Measurements from ENCODE around the gene SLC19A1.

SLC19A1 gene

GRCh38 chr21:45555251-45555556, 13.0 kb upstream of the SLC19A1 start:
- DNase-seq (ENCODE audit: insufficient read length) (no peak), FAIRE-seq (no peak)
- TF ChIP-seq TAF1 (IDR thresholded peaks at IDR 0.05; ENCODE audit: borderline replicate concordance, low read depth, low read length), result no peak
- no peak for TF ChIP-seq POLR2AphosphoS5 (IDR thresholded peaks at IDR 0.05; ENCODE audit: low read depth, low read length)
- no peak for TF ChIP-seq POLR2A (IDR thresholded peaks at IDR 0.05; ENCODE audit: low read depth, low read length)

- peak; percentile 81 for DNase-seq (ENCODE audit: insufficient read length)
- TF ChIP-seq TAF1 (IDR thresholded peaks at IDR 0.05; ENCODE audit: borderline replicate concordance, low read depth, low read length) (peak; percentile 31; the same call in 1 of the 2 replicates), POLR2A (IDR thresholded peaks at IDR 0.05; ENCODE audit: low read depth, low read length) (no peak; the same call in 1 of the 2 replicates), POLR2AphosphoS5 (IDR thresholded peaks at IDR 0.05; ENCODE audit: low read depth, low read length) (no peak)
- peak; percentile 21 for FAIRE-seq
Measured at GRCh38 chr21:45554477-45555175, 12.4 kb upstream of the SLC19A1 start.

GRCh38 chr21:45552696-45553391, 10.6 kb upstream of the SLC19A1 start:
- TF ChIP-seq POLR2A (IDR thresholded peaks at IDR 0.05; ENCODE audit: low read depth, low read length), result no peak
- no peak for TF ChIP-seq POLR2AphosphoS5 (IDR thresholded peaks at IDR 0.05; ENCODE audit: low read depth, low read length)
- TF ChIP-seq TAF1 (IDR thresholded peaks at IDR 0.05; ENCODE audit: borderline replicate concordance, low read depth, low read length), result no peak
- no peak for DNase-seq (ENCODE audit: insufficient read length)
- no peak for FAIRE-seq

- no peak for DNase-seq (ENCODE audit: insufficient read length)
- no peak for FAIRE-seq
- no peak for TF ChIP-seq TAF1 (IDR thresholded peaks at IDR 0.05; ENCODE audit: borderline replicate concordance, low read depth, low read length)
- no peak for TF ChIP-seq POLR2AphosphoS5 (IDR thresholded peaks at IDR 0.05; ENCODE audit: low read depth, low read length)
- TF ChIP-seq POLR2A (IDR thresholded peaks at IDR 0.05; ENCODE audit: low read depth, low read length), result no peak
Measured at GRCh38 chr21:45551783-45552695, 9.8 kb upstream of the SLC19A1 start.

- TF ChIP-seq POLR2A (IDR thresholded peaks at IDR 0.05; ENCODE audit: low read depth, low read length) (no peak), TAF1 (IDR thresholded peaks at IDR 0.05; ENCODE audit: borderline replicate concordance, low read depth, low read length) (no peak), POLR2AphosphoS5 (IDR thresholded peaks at IDR 0.05; ENCODE audit: low read depth, low read length) (no peak)
- FAIRE-seq (no peak), DNase-seq (ENCODE audit: insufficient read length) (no peak)
Measured at GRCh38 chr21:45551316-45551715, 9.1 kb upstream of the SLC19A1 start.

GRCh38 chr21:45550522-45551210, 8.4 kb upstream of the SLC19A1 start:
- no peak for FAIRE-seq

GRCh38 chr21:45549626-45550463, 7.6 kb upstream of the SLC19A1 start:
- TF ChIP-seq TAF1 (IDR thresholded peaks at IDR 0.05; ENCODE audit: borderline replicate concordance, low read depth, low read length), result no peak
- peak; percentile 55; the same call in 1 of the 2 replicates for TF ChIP-seq POLR2AphosphoS5 (IDR thresholded peaks at IDR 0.05; ENCODE audit: low read depth, low read length)
- TF ChIP-seq POLR2A (IDR thresholded peaks at IDR 0.05; ENCODE audit: low read depth, low read length), result no peak
- FAIRE-seq, result peak; percentile 96
- peak; percentile 66 for DNase-seq (ENCODE audit: insufficient read length)

More at GRCh38 chr21:45550522-45551210, 8.4 kb upstream of the SLC19A1 start:
- peak; percentile 54 for DNase-seq (ENCODE audit: insufficient read length)
- no peak for TF ChIP-seq POLR2AphosphoS5 (IDR thresholded peaks at IDR 0.05; ENCODE audit: low read depth, low read length)
- no peak for TF ChIP-seq POLR2A (IDR thresholded peaks at IDR 0.05; ENCODE audit: low read depth, low read length)
- no peak for TF ChIP-seq TAF1 (IDR thresholded peaks at IDR 0.05; ENCODE audit: borderline replicate concordance, low read depth, low read length)

GRCh38 chr21:45548711-45549491, 6.7 kb upstream of the SLC19A1 start:
- no peak for DNase-seq (ENCODE audit: insufficient read length)

GRCh38 chr21:45547545-45547900, 5.3 kb upstream of the SLC19A1 start:
- peak; percentile 9 for FAIRE-seq
- no peak for DNase-seq (ENCODE audit: insufficient read length)
- TF ChIP-seq POLR2AphosphoS5 (IDR thresholded peaks at IDR 0.05; ENCODE audit: low read depth, low read length) (no peak), TAF1 (IDR thresholded peaks at IDR 0.05; ENCODE audit: borderline replicate concordance, low read depth, low read length) (no peak), POLR2A (IDR thresholded peaks at IDR 0.05; ENCODE audit: low read depth, low read length) (no peak)

More at GRCh38 chr21:45548711-45549491, 6.7 kb upstream of the SLC19A1 start:
- FAIRE-seq, result no peak
- TF ChIP-seq TAF1 (IDR thresholded peaks at IDR 0.05; ENCODE audit: borderline replicate concordance, low read depth, low read length) (no peak), POLR2AphosphoS5 (IDR thresholded peaks at IDR 0.05; ENCODE audit: low read depth, low read length) (no peak), POLR2A (IDR thresholded peaks at IDR 0.05; ENCODE audit: low read depth, low read length) (no peak)
